Suppressor macrophage (primary cell): Measurements from ENCODE around the gene SHROOM1.
A peak's percentile ranks its signal among the peaks of the same experiment; 100 is the strongest.

ENCODE experiments used
- DNase-seq, 4 experiments: peaks; one replicate each; pipeline ENCODE4 v3.0.0-alpha.2; 2020 to 2022

Gene SHROOM1

DNA sequence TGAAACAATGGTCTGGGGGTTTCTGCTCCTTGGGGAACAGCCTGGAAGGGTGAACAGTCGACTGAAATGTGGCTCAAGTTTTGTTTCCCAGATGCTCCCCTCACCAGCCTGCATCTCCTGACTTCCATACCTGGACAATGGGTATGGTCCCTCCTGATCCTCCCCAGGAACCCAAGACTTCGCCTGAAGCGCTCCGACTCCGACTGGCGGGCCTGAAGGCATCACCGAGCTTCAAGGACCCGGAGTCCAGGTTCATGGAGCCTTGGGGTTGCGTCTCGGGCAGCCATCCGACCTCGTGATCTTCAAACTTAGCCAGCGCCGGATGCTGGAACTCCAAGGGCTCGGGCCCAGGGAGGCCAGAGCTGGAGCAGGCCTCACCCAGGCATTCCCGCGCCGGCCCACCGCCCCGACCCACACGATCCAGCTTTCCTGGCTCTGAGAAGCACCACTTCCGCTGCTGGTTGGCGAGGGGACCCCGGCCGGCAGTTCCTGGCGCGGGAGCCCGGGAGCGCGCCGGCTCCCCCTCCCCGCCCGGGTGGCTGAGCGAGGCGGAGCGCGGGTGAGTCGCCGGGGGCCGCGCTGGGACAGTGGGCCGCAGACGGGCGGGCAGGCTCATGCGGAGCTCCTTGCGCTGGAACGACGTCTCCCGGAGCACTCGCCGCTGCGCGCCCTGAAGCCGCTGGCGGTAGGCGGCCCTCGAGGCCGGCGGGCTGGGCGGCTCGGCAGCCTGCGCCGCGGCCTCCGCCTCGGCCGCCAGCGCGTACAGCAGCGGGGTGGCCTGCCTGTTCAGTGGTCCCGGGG lies 5.2 kb downstream of the SHROOM1 start:
- peak in 1 of 4 experiments; percentile 35 for DNase-seq

DNA sequence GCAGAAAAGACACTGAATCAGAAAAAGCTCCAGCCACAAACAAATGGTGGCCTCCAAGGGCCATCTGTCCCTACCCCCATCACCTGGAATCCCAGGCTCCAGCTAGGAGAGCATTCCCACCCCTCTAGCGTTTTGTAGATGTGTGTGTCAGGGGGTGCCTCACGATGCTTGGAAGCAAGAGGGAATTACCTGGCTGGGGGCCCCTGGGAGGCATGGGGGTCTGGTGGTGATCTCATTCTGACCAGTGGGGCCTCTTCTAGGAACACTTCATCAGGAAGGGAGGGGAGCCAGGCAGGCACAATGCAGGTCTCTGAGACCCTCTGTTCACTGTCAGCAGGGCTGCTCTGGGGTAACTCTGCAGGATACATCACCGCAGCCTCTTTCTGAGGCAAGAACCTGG lies 6.0 kb downstream of the SHROOM1 start:
- DNase-seq, result no peak

DNA sequence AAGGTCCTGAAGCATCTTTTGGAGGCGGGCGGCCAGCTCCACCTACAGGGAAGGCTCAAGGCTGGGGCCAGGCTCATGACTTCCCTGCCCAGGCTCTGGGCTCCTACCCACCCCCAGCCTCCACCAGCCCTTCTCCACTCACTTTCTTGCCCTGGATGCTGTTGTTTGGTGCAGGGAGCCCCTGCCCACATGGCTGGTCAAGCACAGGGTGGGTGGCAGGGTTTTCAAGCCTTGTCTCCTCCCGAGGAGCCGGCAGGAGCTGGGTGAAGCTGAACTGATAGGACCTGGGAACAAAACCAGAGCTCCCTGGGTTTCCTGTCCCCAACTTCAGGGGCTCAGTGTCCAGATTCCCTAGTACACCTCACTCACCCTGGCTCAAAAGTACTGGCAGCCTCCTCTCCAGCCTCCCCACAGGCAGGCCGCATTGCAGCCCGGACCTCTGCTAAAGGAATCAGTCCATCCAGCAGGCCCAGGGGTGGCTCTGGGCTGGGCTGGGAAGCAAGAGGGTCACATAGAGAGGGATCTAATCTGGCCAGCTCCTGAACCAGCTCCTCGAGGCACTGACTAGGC lies 6.9 kb downstream of the SHROOM1 start:
- DNase-seq, result no peak

DNA sequence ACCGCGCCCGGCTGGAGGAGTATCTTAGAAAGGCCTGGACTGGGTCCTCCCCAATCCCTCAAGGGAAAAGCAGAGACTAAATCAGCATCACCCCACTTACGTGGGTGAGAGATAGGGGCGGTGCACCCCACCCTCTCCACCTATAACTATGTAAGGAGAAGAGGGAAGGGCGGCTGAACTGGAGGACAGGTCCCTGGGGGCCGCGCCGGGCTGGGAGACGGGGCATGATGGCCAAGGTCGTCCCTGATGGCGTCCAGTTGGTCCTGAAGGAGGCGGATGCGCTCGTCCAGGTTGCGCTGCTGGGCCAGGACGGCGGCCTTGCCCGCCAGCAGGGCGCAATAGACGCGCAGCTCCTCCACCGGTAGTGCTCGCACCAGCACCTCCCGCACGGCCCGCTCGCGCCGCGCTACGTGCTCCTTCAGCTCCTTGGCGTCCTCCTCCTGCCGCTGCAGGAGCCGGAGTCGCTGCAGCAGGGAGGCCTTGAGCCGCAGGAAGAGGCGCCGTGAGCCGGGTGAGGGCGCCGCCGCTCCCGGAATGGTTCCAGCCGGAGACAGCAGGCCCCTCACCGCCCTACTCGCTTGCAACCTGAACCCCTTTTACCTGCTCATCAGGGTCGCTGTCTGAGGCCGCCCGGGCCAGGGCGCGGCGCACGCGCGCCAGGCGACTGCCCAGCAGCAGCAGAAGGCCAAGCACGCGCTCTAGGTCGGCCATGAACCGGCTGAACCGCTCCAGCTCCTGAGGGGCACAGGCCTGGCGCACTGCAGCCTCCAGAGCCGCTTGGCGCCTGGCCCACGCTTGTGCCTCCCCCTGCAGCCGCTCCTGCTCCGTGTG lies 7.6 kb downstream of the SHROOM1 start:
- no peak for DNase-seq

DNA sequence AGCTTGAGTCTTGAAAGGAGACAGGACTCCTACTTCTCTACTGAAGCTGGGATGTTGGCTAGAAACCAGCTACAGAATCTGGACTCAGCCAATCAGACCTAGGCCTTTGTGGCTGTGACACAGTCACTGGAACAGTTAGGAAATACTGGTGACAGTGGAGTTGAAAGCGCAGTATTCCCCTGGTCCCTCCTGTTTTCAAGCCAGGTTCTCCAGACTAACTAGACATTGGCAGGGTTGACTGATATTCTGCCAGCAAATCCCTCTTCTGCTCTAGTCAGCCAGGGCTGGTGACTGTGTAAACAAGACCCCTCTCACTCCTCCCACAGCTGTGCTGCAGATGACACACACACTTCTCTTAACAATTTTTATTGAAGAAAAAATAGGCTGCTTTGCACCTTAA lies 8.7 kb downstream of the SHROOM1 start:
- DNase-seq, result no peak

DNA sequence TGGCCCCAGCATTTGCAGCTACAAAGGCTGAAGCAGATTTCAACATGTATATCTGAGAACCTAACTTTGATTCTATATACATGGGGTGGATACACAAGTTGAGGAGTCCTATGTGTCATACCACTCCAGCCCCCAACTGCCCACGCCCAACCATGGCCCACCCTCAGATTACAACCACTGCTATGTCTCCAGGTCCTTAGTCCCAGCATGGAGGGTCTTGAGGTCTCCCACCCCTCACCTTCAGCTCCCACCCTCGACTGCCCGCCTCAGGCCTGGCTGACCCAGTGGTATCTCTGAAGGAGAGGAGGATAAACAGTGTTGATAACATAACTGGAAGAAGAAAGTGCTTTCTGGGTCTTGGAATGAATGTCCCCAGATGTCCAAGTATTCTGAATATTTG lies 9.1 kb downstream of the SHROOM1 start:
- DNase-seq, result no peak

DNA sequence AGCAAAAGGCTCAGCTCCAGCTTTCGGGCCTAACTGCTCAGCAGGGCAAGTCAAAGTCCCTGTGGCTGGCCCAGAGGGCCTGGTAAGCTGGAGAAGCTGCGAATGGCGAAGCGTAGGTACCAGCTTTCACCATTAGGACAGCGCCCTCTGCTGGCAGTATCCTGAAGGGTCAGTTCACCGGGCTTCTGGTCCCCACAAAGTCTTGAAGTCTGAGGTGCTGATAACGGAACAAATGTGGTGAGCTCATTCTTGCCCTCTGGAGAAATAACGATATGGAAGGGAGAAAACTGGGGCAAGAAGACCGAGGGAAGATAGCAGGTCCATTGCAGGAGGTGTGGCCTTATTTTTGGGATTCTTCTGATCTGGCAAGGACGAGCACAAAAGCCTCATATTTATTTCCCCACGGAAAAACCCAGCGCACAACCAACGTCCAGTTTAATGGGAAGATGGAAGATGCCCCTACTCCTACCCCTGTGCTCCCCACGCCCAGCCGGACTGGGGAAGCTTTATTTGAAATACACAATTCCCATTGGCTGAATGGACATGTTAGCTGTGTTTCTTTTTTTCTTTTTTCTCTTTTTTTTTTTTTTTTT lies 10.2 kb downstream of the SHROOM1 start:
- DNase-seq, result peak; percentile 93 to 96 (median 94)

DNA sequence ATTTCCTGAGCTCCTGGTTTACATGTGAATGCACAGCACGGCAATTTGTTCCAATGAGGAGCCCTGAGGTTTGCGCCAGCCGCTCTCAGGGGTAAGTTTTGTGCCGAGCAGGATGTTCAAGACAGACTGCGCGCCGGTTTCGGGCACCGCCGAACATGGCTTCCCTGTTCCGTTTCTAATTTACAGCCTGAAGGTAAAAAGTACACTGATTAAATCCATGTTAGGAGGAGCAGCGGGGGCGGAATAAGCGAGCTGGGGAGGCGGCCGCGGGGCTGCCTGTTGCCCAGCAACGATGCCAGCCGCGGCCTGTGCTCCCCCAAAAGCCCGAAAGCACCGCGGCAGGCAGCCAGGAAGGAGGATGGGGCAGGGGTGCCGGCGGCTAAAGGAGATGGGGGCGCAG lies 11.0 kb downstream of the SHROOM1 start:
- no peak for DNase-seq

DNA sequence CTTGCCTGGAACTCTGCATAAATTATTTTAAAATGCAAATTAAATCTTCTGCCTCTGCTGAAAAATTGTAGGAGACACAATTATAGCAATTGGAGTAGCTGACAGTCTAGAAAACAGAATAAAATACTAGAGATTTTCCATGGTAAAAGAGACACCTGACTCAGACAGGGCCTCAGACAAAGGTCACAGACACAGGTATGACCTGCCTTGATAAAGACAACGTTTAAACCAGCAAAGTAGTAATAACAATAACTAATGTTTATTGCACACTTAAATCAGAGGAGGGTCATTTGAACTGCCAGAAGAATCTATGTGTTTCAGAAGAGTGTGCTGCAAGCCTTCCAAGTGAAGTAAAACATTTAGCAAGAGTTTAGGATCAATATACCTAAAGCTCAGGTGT lies 13.4 kb downstream of the SHROOM1 start:
- DNase-seq, result no peak

DNA sequence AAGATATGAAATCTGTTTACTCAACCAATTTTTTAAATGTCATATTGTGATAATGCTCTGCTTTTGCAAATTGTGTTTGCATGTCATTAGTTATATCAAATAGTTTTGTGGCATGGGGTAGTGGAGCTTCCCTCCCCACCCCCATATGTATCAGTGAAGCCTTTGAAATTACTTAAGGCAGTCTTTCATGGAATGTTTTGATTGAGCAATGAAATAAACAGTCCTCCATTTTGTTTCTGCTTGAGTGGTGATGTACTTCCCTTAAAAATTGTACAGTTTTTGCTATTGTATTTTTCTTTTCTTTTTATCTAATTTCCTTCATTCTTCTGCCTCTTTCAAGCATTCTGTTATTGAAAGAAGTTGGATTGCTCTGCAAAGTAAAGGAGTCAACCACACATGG lies 13.9 kb downstream of the SHROOM1 start:
- no peak for DNase-seq

DNA sequence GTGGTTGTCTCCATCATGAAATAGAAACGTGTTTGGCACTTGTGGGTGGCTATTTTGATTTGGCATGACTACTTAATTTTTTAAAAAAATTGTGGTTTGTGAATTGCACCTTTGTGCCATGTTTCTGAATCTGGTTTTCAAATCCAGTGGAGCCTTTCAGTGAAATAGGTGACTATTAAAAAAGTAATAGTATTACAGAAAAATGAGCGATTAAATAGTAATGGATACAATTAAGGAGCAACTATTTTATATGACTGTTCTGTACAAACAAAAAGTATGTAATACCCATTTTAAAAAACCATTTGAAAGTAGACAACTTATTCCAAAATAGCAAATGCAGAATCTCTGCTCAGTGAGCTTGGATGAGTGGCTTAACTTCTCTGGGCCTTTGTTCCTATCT lies 14.4 kb downstream of the SHROOM1 start:
- no peak for DNase-seq

DNA sequence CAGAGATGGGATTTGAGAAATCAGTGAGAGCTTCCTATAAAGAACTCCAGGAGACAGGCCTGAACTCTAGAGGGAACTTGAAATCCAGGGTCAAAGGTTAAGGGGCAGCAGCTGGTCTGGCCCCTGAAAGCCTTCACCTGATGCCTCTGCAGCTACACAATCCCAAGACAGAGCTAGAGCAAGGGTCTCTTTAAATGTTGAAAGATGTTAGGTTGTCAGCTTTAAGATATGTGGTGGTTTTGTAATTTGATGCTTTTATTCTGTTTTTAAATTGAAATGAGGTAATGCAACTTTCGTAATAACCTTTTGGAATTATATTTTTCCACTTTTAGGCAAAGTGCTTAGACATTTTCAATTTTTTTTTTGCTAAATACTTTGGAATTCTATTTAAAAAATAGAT lies 15.0 kb downstream of the SHROOM1 start:
- DNase-seq, result no peak

DNA sequence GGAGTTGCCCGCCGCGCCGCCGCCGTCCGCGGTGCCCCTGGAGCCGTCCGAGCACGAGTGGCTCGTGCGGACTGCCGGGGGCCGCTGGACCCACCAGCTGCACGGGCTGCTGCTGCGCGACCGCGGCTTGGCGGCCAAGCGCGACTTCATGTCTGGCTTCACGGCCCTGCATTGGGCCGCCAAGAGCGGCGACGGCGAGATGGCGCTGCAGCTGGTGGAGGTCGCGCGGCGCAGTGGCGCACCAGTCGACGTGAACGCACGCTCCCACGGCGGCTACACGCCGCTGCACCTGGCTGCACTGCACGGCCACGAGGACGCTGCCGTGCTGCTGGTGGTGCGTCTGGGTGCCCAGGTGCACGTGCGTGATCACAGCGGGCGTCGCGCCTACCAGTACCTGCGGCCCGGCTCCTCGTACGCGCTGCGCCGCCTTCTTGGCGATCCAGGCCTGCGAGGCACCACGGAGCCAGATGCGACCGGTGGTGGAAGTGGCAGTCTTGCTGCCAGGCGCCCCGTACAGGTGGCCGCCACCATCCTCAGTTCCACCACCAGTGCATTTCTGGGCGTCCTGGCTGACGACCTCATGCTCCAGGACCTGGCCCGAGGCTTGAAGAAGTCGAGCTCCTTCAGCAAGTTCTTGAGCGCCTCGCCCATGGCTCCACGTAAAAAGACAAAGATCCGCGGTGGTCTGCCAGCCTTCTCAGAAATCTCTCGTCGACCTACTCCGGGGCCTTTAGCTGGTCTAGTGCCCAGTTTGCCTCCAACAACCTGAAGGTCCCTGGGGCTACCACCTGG lies 15.7 kb downstream of the SHROOM1 start:
- DNase-seq, result no peak

DNA sequence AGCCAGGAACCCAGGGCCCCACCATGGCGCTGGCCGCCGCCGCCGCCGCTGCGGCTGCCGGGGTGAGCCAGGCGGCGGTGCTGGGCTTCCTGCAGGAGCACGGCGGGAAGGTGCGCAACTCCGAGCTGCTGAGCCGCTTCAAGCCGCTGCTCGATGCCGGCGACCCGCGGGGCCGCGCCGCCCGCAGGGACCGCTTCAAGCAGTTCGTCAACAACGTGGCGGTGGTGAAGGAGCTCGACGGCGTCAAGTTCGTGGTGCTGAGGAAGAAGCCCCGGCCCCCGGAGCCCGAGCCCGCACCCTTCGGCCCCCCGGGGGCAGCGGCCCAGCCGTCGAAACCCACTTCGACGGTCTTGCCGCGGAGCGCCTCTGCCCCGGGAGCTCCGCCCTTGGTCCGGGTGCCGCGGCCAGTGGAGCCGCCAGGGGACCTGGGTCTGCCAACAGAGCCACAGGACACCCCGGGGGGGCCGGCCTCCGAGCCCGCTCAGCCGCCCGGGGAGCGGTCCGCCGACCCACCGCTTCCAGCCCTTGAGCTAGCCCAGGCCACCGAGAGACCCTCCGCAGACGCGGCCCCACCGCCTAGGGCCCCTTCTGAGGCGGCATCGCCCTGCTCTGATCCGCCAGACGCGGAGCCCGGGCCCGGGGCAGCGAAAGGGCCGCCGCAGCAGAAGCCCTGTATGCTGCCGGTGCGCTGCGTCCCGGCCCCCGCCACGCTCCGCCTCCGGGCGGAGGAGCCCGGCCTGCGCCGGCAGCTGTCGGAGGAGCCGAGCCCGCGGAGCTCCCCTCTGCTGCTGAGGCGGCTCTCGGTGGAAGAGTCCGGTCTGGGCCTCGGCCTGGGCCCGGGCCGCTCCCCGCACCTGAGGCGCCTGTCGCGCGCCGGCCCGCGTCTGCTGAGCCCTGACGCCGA lies 16.6 kb downstream of the SHROOM1 start:
- peak in 3 of 4 experiments; percentile 14 to 40 (median 25) for DNase-seq

DNA sequence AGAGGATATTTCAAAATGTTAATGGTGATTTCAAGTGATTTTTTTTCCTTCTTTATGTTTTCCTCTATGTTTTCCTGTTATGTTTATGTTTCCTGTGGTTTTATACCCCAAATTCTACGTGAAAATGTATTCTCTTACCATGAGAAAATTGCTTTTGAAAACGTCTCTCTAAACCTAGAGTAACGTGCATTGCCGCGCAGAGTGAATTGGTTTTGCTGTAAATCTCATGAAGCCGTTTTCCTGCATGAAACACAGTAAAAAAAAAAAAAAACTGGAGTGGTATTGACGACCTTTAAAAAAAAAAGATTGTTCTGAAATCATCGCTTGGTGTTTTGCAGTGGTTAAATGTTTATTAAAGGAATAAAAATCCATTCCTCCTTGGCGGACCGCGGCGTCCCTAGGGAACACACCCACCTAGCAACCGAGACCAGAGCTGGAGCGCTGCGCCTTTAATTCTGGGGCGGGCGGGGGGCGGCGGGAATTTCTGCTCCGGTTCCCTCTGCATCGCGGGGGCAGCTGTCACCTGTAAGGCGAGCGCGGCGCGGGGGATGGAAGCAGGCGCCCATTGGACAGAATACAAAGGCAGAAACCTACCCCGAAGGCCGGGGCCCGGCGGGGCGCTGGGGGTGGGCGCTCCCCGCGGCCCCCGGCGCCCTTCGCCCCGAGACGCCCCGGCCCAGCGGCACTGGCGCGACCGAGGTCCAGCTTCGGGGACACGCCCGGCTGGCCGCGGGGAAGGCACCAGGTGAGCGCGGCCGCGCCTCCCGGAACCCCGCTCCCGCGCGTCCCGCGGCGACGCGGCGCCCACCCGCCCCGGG lies 17.5 kb downstream of the SHROOM1 start, which contains the start of gene SOWAHA:
Gene SOWAHA (plus strand): TSS at position 522 of the 818 bp plus-strand sequence. CDS start 320 bp downstream, outside the sequence.
- DNase-seq, result no peak

DNA sequence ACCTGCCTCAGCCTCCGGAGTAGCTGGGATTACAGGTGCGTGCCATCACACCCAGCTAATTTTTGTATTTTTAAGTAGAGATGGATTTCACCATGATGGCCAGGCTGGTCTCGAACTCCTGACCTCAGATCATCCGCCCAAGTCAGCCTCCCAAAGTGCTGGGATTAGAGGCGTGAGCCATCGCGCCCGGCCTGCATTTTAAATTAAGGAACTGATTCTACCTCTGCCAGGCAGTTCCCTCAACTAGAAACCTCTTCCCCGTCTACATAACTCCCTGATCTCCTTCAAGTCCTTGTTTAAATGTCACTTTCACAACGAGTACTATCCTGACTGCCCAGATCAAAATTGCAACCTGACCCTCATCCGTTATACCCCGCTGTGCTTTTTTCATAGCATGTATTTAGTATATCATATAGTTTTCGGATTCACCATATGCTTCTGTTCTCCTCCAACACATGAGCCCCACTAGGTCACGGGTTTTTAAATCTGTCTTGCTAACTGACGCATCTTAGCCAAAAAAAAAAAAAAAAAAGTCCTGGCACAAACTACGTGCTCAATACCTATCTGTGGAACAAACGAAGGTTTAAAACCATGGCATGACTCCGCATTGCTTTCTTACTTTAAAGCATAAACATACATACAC lies 18.2 kb downstream of the SHROOM1 start:
- peak; percentile 45 to 76 (median 72) for DNase-seq

DNA sequence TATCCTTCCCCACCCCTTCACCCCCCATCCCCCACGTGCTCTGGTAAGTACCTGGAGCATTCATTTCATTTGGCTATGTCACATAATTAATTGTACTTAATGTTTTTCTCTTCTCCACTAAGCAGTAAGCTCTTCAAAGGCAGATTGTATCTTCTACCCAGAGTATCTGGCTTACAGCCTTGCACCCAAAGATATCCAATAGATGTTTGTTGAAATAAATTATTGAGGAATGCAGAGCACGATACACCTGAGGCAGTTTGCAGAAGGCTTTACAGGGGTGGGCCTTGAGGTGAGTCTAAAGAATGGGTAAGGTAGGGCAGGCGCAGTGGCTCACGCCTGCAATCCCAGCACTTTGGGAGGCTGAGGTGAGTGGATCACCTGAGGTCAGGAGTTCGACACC lies 19.8 kb downstream of the SHROOM1 start:
- DNase-seq, result no peak

DNA sequence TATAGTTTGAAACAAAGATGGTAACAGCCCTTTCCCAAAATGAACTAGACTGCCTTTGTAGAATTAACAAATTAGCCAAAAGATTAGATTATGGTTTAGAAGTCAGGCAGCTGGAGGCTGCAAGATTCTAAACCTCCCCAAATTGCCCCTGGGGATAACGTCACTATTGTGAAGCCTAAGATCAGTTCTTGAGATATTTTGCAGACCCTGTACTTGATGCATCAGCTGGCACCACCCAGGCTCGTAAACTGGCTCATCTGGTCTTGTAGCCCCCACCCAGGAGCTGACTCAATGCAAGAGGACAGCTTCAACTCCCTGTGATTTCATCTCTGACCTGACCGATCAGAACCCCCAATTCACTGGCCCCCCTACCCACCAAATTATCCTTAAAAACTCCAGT lies 21.6 kb downstream of the SHROOM1 start:
- DNase-seq, result no peak

DNA sequence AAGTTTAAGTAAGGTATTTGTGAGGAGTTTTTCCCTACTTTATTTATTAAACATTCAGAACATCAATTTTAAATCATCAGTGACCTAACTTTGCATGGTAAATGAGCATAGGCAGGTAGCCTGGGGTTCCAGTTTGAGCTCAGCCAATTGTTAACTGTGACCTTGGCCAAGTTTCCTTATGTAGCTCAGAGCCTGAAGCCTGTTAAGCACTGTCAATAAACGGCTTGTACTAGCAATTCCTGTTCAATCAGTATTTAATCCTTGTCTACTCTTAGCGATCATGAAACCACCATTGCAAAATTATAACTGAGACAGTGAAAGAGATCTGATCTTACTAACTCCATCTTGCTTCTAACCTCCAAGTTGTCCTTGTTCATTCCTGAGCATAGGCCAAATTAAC lies 22.0 kb downstream of the SHROOM1 start:
- DNase-seq, result no peak
